Sigmoid colon (tissue), 7 donors: ENCODE measurements around the gene B3GAT2. TPM values are rescaled to one million over a fixed set of nuclear protein-coding genes. Genes with fewer than 3 reads are reported as not detected.

Source experiments
- DNase-seq: peaks from one replicate; pipeline ENCODE4 v3.0.0-alpha.2; 2019
- H3K27ac ChIP-seq, 4 donors: fragments of 200-600 bp; sonication (generic); one replicate each; pipeline ENCODE4 v1.5.1; 2016 to 2019; ENCODE audit warnings: mild to moderate bottlenecking in 1 of 4
- H3K27me3 ChIP-seq, 3 donors: fragments of 200-600 bp; sonication (generic); one replicate each; pipeline ENCODE4 v1.5.1; 2019; ENCODE audit warnings: mild to moderate bottlenecking in 1 of 3
- H3K36me3 ChIP-seq, 4 donors: fragments of 200-600 bp; sonication (generic); one replicate each; pipeline ENCODE4 v1.5.1; 2016 to 2019
- H3K4me1 ChIP-seq, 4 donors: fragments of 200-600 bp; sonication (generic); one replicate each; pipeline ENCODE4 v1.5.1; 2017 to 2019
- H3K4me3 ChIP-seq, 4 donors: fragments of 200-600 bp; sonication (generic); one replicate each; pipeline ENCODE4 v1.5.1; 2017 to 2019; ENCODE audit warnings: mild to moderate bottlenecking in 2 of 4, moderate library complexity in 1 of 4
- H3K9me3 ChIP-seq, 4 donors: fragments of 200-600 bp in 3 of 4; sonication (generic) in 3 of 4; one replicate each; pipeline versions ENCODE4 v1.5.1 to v1.6.1; 2013 to 2019
- EP300 ChIP-seq, 4 donors: sonication (generic); formaldehyde crosslinking; IDR thresholded peaks; one replicate each; pipeline ENCODE4 v1.6.1; 2017; ENCODE audit warnings: antibody characterized with exemption in 4 of 4
- POLR2A ChIP-seq, 2 donors: fragments of 450-650 bp; IDR thresholded peaks; one replicate each; pipeline ENCODE4 v1.6.1; 2016; ENCODE audit warnings: antibody characterized with exemption in 2 of 2, mild to moderate bottlenecking in 2 of 2, moderate library complexity in 2 of 2
- POLR2AphosphoS5 ChIP-seq, 4 donors: sonication (generic); formaldehyde crosslinking; IDR thresholded peaks; one replicate each; pipeline ENCODE4 v1.6.1; 2017; ENCODE audit warnings: antibody characterized with exemption in 4 of 4
- WGBS, 2 donors: extraction: QIAGEN DNeasy Blood & Tissue Kit; methylation state at CpG; one replicate each; pipeline ENCODE4 v1.1.7; 2013; 5-methylcytosine and 5-hydroxymethylcytosine counted together
- intact Hi-C: fragments of 100-400 bp; cut with DNase I; formaldehyde crosslinking; loops from one replicate; pipeline ENCODE4 v1.15.1; 2023
- polyA plus RNA-seq, 3 donors: library from polyadenylated mRNA; stranded (reverse); fragments of 200-250 nt; gene quantifications; one replicate each; pipeline ENCODE4 v1.2.3, GENCODE V29; 2013
- total RNA-seq, 4 donors: library from RNA; depleted of rRNA; stranded (reverse); fragments of >200 nt; gene quantifications; one replicate each; pipeline ENCODE4 v1.1.0, GENCODE V29; 2016
- TF ChIP-seq, protein P1 (sequence below), 4 experiments: fragments of 450-650 bp in 3 of 4; fragments of 200-600 bp in 1 of 4; IDR thresholded peaks; one replicate each; pipeline ENCODE4 v1.5.1; 2016 to 2019; ENCODE audit warnings: antibody characterized with exemption in 4 of 4, mild to moderate bottlenecking in 3 of 4, moderate library complexity in 2 of 4
- donor health status: healthy with polysubstance abuse.
- donor health status: Bipolar disorder and iron deficiency.
- donor health status: healthy.

B3GAT2 gene
- total and polyA plus RNA-seq, 7 donors = under 0.01 to 0.28 (median 0.17) TPM; not detected in 3

DNA sequence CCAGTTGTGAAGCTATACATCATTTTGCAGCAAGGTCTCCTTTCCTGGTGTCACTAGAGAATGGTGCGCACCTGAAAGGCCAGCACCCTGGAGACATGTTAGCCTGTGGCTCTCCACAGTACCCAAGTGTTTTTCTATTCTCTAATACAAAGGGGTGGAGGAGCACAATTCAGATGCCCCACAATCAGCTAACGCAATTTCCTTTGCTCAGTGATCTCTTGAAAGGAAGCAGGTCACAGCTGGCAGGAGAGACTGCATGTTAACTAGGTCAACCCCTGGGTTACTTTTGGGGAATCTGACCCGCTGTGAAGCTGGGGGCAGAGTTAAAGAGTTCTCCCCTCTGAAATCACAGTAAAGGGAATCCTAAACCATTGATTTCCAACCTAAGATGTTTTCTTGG, 92.5 kb downstream of the B3GAT2 start:
- TF ChIP-seq, protein P1, sequence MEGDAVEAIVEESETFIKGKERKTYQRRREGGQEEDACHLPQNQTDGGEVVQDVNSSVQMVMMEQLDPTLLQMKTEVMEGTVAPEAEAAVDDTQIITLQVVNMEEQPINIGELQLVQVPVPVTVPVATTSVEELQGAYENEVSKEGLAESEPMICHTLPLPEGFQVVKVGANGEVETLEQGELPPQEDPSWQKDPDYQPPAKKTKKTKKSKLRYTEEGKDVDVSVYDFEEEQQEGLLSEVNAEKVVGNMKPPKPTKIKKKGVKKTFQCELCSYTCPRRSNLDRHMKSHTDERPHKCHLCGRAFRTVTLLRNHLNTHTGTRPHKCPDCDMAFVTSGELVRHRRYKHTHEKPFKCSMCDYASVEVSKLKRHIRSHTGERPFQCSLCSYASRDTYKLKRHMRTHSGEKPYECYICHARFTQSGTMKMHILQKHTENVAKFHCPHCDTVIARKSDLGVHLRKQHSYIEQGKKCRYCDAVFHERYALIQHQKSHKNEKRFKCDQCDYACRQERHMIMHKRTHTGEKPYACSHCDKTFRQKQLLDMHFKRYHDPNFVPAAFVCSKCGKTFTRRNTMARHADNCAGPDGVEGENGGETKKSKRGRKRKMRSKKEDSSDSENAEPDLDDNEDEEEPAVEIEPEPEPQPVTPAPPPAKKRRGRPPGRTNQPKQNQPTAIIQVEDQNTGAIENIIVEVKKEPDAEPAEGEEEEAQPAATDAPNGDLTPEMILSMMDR (IDR thresholded peaks at IDR 0.05) = no peak
- TF ChIP-seq EP300 (IDR thresholded peaks at IDR 0.05) (no peak), POLR2A (IDR thresholded peaks at IDR 0.05) (no peak), POLR2AphosphoS5 (IDR thresholded peaks at IDR 0.05) (no peak)
- intact Hi-C loops = no loop called here
- 82 to 94% methylated on average over 3 of the region's 3 CpGs for WGBS, 2 donors
- Histone ChIP-seq H3K4me3 (no peak overlapping the region), H3K27me3 (no peaks in the 10 kb centered on the region), H3K36me3 (peaks cover 0 to 22% (median 0%) of the 10 kb centered on the region in 4 donors), H3K27ac (no peak overlapping the region), H3K9me3 (peaks cover 0 to 2% (median 0%) of the 10 kb centered on the region in 4 donors), H3K4me1 (no peaks in the 10 kb centered on the region)
- no peak for DNase-seq

DNA sequence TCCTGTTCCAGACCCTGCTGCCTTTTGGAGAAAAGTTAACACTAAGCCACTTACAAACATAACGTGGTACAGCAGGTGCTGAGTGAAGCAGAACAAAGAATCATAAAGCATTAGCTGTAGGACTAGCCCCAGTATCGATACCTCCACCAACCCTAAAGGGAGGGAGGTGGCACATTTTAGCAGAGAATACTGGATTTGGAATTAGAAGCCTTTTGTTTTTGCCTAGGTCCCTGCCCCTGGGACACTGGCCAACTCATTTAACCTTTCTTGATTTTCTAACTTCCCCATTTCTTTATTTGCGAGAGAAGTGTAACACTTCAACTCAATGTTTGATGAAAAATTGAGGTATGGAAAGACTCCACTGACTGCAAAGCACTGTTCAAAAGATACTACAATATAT, 93.5 kb downstream of the B3GAT2 start:
- H3K27me3 ChIP-seq = no peaks in the 10 kb centered on the region
- intact Hi-C loops = no loop called here
- no peaks in the 10 kb centered on the region for H3K4me1 ChIP-seq
- H3K36me3 ChIP-seq = peaks cover 0 to 30% (median 0%) of the 10 kb centered on the region in 4 donors
- peaks cover 0 to 2% (median 0%) of the 10 kb centered on the region in 4 donors for H3K9me3 ChIP-seq
- no peak for DNase-seq
- no peak overlapping the region for H3K27ac ChIP-seq
- 45 to 66% methylated on average over 3 of the region's 3 CpGs for WGBS, 2 donors
- TF ChIP-seq POLR2AphosphoS5 (IDR thresholded peaks at IDR 0.05) (no peak), EP300 (IDR thresholded peaks at IDR 0.05) (no peak), POLR2A (IDR thresholded peaks at IDR 0.05) (no peak)
- TF ChIP-seq, protein P1 (IDR thresholded peaks at IDR 0.05) = no peak
- H3K4me3 ChIP-seq = no peak overlapping the region

DNA sequence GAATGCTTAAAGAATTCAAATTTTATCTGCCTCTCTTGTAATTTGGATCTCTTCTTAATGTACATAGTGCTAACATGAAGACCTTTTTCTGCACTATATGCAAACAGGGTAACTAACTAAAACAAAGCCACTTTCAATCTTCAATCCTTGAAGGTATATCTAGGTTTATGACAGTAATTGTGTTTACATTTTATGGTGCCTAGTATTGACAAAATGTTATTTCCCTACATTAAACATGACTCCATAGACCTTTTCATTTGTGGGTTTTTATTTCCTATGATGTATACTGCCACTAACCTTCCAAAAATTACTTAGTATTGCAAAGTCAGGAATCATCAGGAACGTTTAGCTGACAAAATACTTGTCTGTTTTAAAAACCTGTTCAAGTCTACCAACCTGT, 95.9 kb downstream of the B3GAT2 start:
- Histone ChIP-seq H3K27ac (no peak overlapping the region), H3K9me3 (no peaks in the 10 kb centered on the region), H3K27me3 (no peaks in the 10 kb centered on the region), H3K4me1 (no peaks in the 10 kb centered on the region), H3K36me3 (peaks cover 0 to 45% (median 0%) of the 10 kb centered on the region in 4 donors), H3K4me3 (no peak overlapping the region)
- no peak for DNase-seq
- intact Hi-C loops = no loop called here
- TF ChIP-seq, protein P1 (IDR thresholded peaks at IDR 0.05) = no peak
- TF ChIP-seq POLR2A (IDR thresholded peaks at IDR 0.05) = no peak
- no peak for TF ChIP-seq EP300 (IDR thresholded peaks at IDR 0.05)
- no peak for TF ChIP-seq POLR2AphosphoS5 (IDR thresholded peaks at IDR 0.05)
- 12 to 76% methylated on average over 1 of the region's 1 CpG for WGBS, 2 donors

DNA sequence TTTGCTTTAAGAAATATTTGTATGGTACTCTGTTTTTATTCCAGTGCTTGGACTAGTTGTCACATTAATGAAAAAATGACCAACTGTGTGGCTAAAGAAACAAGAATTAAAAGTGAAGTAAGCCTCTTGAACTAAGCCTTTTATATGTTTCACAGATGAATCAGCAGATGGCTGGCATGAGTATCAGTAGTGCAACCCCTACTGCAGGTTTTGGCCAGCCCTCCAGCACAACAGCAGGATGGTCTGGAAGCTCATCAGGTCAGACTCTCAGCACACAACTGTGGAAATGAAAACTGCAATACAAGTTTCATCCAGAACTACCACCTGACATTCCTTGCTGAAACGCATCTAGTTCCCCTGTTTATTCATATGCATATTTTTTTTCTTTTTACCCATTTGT, 96.8 kb downstream of the B3GAT2 start:
- 84 to 91% methylated on average over 1 of the region's 1 CpG for WGBS, 2 donors
- Histone ChIP-seq H3K27ac (no peak overlapping the region), H3K4me3 (no peak overlapping the region), H3K4me1 (no peaks in the 10 kb centered on the region), H3K9me3 (no peaks in the 10 kb centered on the region), H3K27me3 (no peaks in the 10 kb centered on the region), H3K36me3 (peaks cover 0 to 45% (median 0%) of the 10 kb centered on the region in 4 donors)
- DNase-seq = no peak
- intact Hi-C loops = no loop called here
- TF ChIP-seq EP300 (IDR thresholded peaks at IDR 0.05) = no peak
- TF ChIP-seq, protein P1 (IDR thresholded peaks at IDR 0.05) = no peak
- no peak for TF ChIP-seq POLR2A (IDR thresholded peaks at IDR 0.05)
- TF ChIP-seq POLR2AphosphoS5 (IDR thresholded peaks at IDR 0.05) = no peak
